ENCODE results near the gene ZBTB9. TPM values are rescaled to one million over a fixed set of nuclear protein-coding genes. Genes with fewer than 3 reads are reported as not detected.
A peak's percentile ranks its signal among the peaks of the same experiment; 100 is the strongest.

Gene ZBTB9
- total RNA-seq, 1 experiment from 2014 or later = 9.0 TPM

DNA sequence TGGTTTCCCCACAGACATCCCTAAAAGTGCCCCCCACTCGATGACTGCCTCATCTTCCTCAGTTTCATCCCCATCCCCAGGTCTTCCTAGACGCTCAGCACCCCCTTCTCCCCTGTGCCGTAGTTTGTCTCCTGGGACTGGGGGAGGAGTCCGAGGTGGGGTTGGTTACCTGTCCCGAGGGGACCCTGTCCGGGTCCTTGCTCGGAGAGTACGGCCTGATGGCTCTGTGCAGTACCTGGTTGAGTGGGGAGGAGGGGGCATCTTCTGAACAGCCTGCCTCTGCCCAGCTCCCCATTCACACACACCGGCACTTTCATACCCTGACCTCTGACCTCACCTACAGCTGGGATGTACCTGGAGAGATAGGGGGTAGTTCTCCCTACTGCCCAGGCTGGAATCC lies 38.5 kb upstream of the ZBTB9 start:
- no peak for DNase-seq
- H3K9me3 ChIP-seq (replicated peaks) = no peaks in the 10 kb centered on the region
- no peak overlapping the region for H3K4me3 ChIP-seq
- H3K27me3 ChIP-seq = no peaks in the 10 kb centered on the region
- peaks cover 9% of the 10 kb centered on the region; the same call in 1 of the 2 replicates for H3K4me1 ChIP-seq
- H3K36me3 ChIP-seq = peaks cover 6% of the 10 kb centered on the region; the same call in 1 of the 2 replicates
- no peak overlapping the region for H3K27ac ChIP-seq

DNA sequence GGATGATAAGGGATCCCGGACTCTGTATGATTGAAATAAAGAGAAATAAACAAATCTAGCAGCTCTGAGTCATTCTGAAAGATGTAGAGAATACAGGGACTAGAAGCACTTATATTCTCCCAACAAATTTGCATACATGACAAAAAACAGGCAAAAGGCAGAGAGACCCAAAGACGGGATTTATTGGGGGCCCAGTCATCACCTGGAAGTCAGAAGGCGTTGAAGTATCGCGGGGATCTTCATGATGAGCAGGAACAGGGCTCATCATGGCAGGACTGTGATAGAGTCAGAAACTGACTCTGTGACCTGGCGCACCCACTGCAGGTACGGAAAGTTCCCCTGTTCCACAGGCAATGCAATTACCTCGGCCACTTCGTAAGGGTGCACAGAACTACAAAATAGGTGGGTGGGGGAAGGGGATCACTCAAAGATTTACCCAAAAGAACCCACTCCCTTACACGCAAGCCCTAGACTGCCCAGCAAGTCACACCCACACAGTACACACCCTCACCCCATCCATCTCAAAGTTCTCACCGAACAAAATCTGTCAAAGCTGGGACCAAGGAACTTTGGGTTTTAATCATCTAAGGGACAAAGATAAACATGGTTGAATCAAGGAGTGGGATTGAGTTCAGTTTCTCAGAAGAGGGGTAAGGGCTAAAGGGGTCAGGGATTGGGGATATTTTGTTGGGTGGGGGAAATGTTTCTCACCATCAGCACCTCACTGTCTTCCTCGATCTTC lies 37.8 kb upstream of the ZBTB9 start:
- H3K27ac ChIP-seq = no peak overlapping the region
- H3K27me3 ChIP-seq = no peaks in the 10 kb centered on the region
- no peak for DNase-seq
- H3K4me3 ChIP-seq = peak overlapping the region; percentile 69
- H3K4me1 ChIP-seq = peaks cover 9% of the 10 kb centered on the region; the same call in 1 of the 2 replicates
- H3K36me3 ChIP-seq = peaks cover 6% of the 10 kb centered on the region; the same call in 1 of the 2 replicates
- no peaks in the 10 kb centered on the region for H3K9me3 ChIP-seq (replicated peaks)

- peak; percentile 24 to 27 for DNase-seq
- H3K27me3 ChIP-seq = peaks cover 3% of the 10 kb centered on the region
- peaks cover 9% of the 10 kb centered on the region; the same call in 1 of the 2 replicates for H3K4me1 ChIP-seq
- no peaks in the 10 kb centered on the region for H3K9me3 ChIP-seq (replicated peaks)
- H3K36me3 ChIP-seq = peaks cover 6% of the 10 kb centered on the region; the same call in 1 of the 2 replicates
- H3K4me3 ChIP-seq = peak overlapping the region; percentile 69
- peak overlapping the region; percentile 40 for H3K27ac ChIP-seq
These were observed 37.1 kb upstream of the ZBTB9 start for GRCh38 chr6:33417128-33417902.

DNA sequence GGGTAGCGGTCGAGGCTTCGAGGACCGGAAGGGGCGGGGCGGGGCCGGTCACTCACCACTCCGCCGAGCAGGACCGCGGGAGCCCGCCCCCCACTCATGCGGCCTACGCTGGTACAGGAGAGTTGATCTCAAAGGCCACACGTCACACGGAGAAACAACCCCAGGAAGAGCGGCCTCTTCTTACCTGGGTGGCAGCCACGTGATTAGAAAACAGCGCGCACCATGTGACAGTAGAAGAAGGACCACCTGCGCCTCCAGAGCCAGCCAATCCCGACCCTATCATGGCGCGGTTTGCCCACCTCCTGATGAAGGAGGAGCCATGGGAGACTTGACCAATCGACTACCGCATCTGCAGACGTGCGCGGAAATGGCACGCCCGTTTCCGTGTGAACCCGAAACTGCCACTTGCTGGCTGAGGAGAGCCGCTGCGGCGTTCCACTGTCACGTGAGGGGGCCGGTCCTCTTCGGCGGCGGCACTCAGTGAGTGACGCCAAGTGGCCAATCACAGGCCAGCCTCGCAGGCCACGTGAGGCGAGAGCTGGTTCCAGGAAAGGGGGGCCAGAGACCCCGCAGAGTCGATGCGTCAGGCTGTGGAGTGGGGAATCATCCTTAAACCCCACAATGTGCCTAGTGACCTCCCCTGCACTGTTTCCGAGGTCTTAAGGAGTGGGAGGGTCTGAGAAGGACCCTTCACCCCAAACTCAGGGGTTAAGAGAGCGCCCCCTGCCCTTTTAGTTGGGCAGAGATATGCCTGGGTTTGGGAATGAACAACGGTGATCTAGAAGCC lies 36.3 kb upstream of the ZBTB9 start, which contains the start of gene CUTA:
CUTA (minus strand) TSS at position 205 of the 787 bp plus-strand sequence; CDS start at position 98, 107 bp downstream.
- peaks cover 10% of the 10 kb centered on the region for H3K27me3 ChIP-seq
- peak within 1 kb of the TSS; percentile 45 for H3K27ac ChIP-seq
- H3K9me3 ChIP-seq (replicated peaks) = no peaks in the 10 kb centered on the region
- DNase-seq = peak; percentile 99
- H3K4me3 ChIP-seq = peak within 1 kb of the TSS; percentile 69
- H3K36me3 ChIP-seq = peaks cover 6% of the 10 kb centered on the region; the same call in 1 of the 2 replicates
- H3K4me1 ChIP-seq = peaks cover 9% of the 10 kb centered on the region; the same call in 1 of the 2 replicates

DNA sequence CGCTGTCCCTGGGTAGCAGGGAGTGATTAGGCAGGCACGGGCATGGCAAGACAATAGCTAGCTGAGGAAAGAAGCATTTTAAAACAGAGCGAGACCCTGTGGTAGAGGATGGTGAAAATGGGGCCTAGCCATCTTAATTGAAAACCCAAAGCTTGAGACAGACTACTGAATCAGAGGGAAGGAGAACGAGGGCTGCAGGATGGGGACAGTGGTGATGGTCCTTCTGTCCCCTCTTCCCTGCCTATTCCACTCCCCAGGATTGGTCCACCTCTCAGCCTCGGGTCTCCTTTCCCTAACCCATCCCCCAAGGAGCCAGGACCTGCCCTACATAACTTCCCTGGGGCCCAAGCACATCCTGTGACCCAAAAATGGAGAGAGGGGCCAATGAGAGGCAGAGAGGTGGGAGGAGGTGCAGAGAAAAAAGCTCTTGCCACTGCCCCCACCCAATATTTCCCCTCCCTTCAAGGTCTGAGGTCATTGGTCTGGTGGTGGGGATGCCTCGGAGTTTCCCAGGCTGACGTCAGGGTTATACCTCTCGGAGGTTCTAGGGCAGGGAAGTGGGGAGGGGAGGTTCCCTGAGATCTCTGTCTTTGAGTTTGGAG lies 35.6 kb upstream of the ZBTB9 start:
- peaks cover 5% of the 10 kb centered on the region; the same call in 1 of the 2 replicates for H3K36me3 ChIP-seq
- H3K4me1 ChIP-seq = peaks cover 9% of the 10 kb centered on the region; the same call in 1 of the 2 replicates
- H3K27ac ChIP-seq = peak overlapping the region; percentile 45
- DNase-seq = peak in 1 of 2 experiments; percentile 21
- H3K4me3 ChIP-seq = peak overlapping the region; percentile 69
- H3K9me3 ChIP-seq (replicated peaks) = no peaks in the 10 kb centered on the region
- H3K27me3 ChIP-seq = peaks cover 13% of the 10 kb centered on the region

DNA sequence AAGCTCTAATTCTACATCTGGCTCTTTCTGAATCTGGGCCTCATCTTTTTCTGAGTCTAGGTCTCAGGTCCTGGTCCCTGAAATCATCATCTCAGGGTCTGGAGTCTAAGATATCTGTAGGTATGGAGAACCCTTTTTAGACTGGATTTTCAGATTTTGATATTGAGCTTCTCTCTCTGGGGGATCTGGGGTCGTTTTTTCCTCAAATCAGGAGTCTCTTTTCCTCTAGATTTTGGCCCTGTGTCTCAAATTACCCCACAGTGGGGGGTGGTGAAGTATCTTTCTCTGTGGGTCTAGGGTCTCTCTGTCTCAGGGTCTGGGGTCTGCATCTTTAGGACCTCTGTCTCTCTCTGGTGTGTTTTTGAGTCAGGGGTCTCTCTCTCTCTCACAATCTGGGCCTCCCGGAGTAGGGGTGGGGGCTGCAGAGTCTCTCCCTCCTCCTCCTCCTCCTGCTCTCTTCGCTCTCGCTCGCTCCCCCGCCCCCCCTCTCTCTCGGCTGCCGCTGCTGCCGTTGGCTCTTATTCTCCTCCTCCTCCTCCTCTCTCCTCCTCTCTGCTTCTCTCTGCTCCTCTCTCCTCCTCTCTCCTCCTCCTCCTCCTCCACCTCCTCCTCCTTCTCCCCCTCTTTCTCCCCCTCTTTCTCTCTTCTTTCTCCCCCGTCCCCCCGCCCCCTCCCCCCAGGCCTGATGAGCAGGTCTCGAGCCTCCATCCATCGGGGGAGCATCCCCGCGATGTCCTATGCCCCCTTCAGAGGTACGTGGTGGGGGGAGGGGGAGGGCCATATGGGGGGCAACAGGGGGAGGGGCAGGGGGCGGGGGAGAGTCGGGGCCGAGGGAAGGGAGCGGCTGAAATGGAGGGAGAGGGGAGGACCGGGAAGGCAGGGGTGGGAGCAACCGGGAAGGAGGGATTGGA lies 34.5 kb upstream of the ZBTB9 start, which contains the start of gene SYNGAP1:
SYNGAP1 (plus strand) TSS at position 486 of the 911 bp plus-strand sequence; CDS start at position 686, 200 bp downstream.
- H3K9me3 ChIP-seq (replicated peaks) = no peaks in the 10 kb centered on the region
- no peak within 1 kb of the TSS for H3K4me3 ChIP-seq
- H3K36me3 ChIP-seq = peaks cover 3% of the 10 kb centered on the region; the same call in 1 of the 2 replicates
- peaks cover 13% of the 10 kb centered on the region for H3K27me3 ChIP-seq
- DNase-seq = no peak
- peaks cover 14% of the 10 kb centered on the region; the same call in 1 of the 2 replicates for H3K4me1 ChIP-seq
- no peak within 1 kb of the TSS for H3K27ac ChIP-seq

- Histone ChIP-seq H3K4me1 (peaks cover 15% of the 10 kb centered on the region; the same call in 1 of the 2 replicates), H3K36me3 (peaks cover under 1% of the 10 kb centered on the region; the same call in 1 of the 2 replicates), H3K27me3 (peaks cover 13% of the 10 kb centered on the region), H3K9me3 (replicated peaks) (no peaks in the 10 kb centered on the region), H3K27ac (no peak overlapping the region), H3K4me3 (no peak overlapping the region)
- DNase-seq = no peak
These were observed 33.7 kb upstream of the ZBTB9 start for GRCh38 chr6:33420491-33421343.

GRCh38 chr6:33421344-33421643 lies 33.1 kb upstream of the ZBTB9 start:
- H3K4me1 ChIP-seq = peaks cover 15% of the 10 kb centered on the region; the same call in 1 of the 2 replicates
- no peaks in the 10 kb centered on the region for H3K9me3 ChIP-seq (replicated peaks)
- H3K4me3 ChIP-seq = no peak overlapping the region
- peaks cover 13% of the 10 kb centered on the region for H3K27me3 ChIP-seq
- no peaks in the 10 kb centered on the region for H3K36me3 ChIP-seq
- no peak for DNase-seq
- H3K27ac ChIP-seq = no peak overlapping the region

GRCh38 chr6:33423777-33424176 lies 30.6 kb upstream of the ZBTB9 start:
- Histone ChIP-seq H3K27me3 (peaks cover 18% of the 10 kb centered on the region), H3K4me3 (no peak overlapping the region), H3K4me1 (peaks cover 19% of the 10 kb centered on the region), H3K9me3 (replicated peaks) (no peaks in the 10 kb centered on the region), H3K36me3 (no peaks in the 10 kb centered on the region), H3K27ac (no peak overlapping the region)
- no peak for DNase-seq

- Histone ChIP-seq H3K36me3 (no peaks in the 10 kb centered on the region), H3K27me3 (peaks cover 19% of the 10 kb centered on the region), H3K4me3 (peak overlapping the region; percentile 59)
These were observed 29.3 kb upstream of the ZBTB9 start for GRCh38 chr6:33424855-33425667.

DNA sequence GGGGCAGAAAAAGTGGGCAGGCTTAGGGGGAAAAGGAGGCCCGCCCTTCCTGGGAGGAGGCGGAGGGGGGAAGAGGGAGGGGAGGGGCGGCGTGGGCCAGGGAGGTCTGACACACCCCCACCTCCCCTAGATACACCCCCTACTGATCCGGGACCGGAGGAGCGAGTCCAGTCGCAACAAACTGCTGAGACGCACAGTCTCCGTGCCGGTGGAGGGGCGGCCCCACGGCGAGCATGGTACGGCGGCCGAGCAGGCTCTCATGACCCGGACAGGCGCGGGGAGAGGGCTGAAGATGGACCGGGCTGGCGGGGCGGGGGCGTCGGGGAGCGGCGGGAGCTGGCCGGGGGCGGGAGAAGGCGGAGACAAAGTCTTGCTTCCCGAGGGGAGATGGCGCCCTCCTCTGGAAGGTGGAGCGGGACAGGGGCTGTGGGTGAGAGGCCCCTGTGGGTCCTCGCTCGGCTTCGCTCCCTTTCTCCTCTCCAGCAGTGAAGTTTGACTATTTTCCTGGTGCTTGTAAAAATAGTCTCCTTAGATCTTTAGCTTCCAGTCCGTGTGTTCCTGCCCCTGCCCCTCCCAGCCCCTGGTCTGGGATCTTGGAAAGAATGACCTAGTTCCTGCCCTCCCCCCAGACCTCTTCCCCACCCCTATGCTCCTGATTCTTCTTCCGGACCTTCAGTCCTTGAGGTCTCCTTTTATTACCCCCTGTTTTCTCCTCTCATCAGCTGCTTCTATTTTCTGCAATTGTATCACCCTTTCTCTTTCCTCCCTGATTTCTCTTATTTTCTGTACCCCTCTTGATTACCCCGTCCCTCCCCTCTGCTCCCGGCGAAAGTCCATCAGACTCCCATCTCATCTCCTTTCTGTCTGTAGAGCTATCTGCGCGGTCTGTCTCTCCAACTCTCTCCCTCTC lies 28.5 kb upstream of the ZBTB9 start:
- Histone ChIP-seq H3K36me3 (no peaks in the 10 kb centered on the region), H3K27ac (peak overlapping the region; percentile 39; the same call in 1 of the 2 replicates), H3K9me3 (replicated peaks) (no peaks in the 10 kb centered on the region), H3K4me1 (peaks cover 17% of the 10 kb centered on the region), H3K4me3 (peak overlapping the region; percentile 59), H3K27me3 (peaks cover 19% of the 10 kb centered on the region)
- DNase-seq = peak; percentile 89 to 92

More at GRCh38 chr6:33424855-33425667, 29.3 kb upstream of the ZBTB9 start:
- Histone ChIP-seq H3K9me3 (replicated peaks) (no peaks in the 10 kb centered on the region), H3K4me1 (peaks cover 13% of the 10 kb centered on the region), H3K27ac (peak overlapping the region; percentile 39; the same call in 1 of the 2 replicates)
- DNase-seq = no peak

Measured in SJCRH30 (cell line).